Transverse colon (tissue), 4 donors: ENCODE measurements around the gene CNTN1.

Experiments
- POLR2A ChIP-seq: fragments of 450-650 bp; IDR thresholded peaks from one replicate; pipeline ENCODE4 v1.6.1; 2016; ENCODE audit warnings: antibody characterized with exemption, mild to moderate bottlenecking, moderate library complexity
- POLR2AphosphoS5 ChIP-seq, 3 donors: sonication (generic); formaldehyde crosslinking; IDR thresholded peaks; one replicate each; pipeline ENCODE4 v1.6.1; 2016; ENCODE audit warnings: antibody characterized with exemption in 3 of 3
- TF ChIP-seq, protein P1 (sequence below), 5 experiments: fragments of 200-600 bp in 3 of 5; fragments of 450-650 bp in 2 of 5; sonication (generic) in 3 of 5; IDR thresholded peaks; 1 replicate in 2 of 5; 2 replicates in 3 of 5; pipeline ENCODE4 v1.5.1; 2016 to 2017; ENCODE audit warnings: antibody characterized with exemption in 5 of 5, inconsistent platforms in 3 of 5, mild to moderate bottlenecking in 2 of 5, moderate library complexity in 1 of 5

- TF ChIP-seq, protein P1, sequence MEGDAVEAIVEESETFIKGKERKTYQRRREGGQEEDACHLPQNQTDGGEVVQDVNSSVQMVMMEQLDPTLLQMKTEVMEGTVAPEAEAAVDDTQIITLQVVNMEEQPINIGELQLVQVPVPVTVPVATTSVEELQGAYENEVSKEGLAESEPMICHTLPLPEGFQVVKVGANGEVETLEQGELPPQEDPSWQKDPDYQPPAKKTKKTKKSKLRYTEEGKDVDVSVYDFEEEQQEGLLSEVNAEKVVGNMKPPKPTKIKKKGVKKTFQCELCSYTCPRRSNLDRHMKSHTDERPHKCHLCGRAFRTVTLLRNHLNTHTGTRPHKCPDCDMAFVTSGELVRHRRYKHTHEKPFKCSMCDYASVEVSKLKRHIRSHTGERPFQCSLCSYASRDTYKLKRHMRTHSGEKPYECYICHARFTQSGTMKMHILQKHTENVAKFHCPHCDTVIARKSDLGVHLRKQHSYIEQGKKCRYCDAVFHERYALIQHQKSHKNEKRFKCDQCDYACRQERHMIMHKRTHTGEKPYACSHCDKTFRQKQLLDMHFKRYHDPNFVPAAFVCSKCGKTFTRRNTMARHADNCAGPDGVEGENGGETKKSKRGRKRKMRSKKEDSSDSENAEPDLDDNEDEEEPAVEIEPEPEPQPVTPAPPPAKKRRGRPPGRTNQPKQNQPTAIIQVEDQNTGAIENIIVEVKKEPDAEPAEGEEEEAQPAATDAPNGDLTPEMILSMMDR (IDR thresholded peaks at IDR 0.05): no peak
- TF ChIP-seq POLR2A (no peak), POLR2AphosphoS5 (IDR thresholded peaks at IDR 0.05) (no peak)
Observed at GRCh38 chr12:40854604-40855003, 162.4 kb downstream of the CNTN1 start.
